Chondrocyte (in vitro differentiated cells): ENCODE measurements around the gene ICAM2. TPM values are rescaled to one million over a fixed set of nuclear protein-coding genes. Genes with fewer than 3 reads are reported as not detected.

Source experiments
- DNase-seq: peaks from one replicate; pipeline ENCODE4 v3.0.0; 2021; ENCODE audit warnings: mixed read lengths, low spot score
- H3K27ac Mint-ChIP-seq: one replicate; pipeline ENCODE4 v1.8.0; 2021; ENCODE audit warnings: mild to moderate bottlenecking, moderate library complexity, mixed read lengths; ENCODE audit not compliant: unreplicated experiment
- H3K27me3 Mint-ChIP-seq: 2 replicates; pipeline ENCODE4 v1.8.0; 2021; ENCODE audit warnings: low read depth, mixed read lengths
- H3K36me3 Mint-ChIP-seq: 2 replicates; pipeline ENCODE4 v1.8.0; 2021; ENCODE audit warnings: low read depth, mixed read lengths
- H3K4me1 Mint-ChIP-seq: 2 replicates; pipeline ENCODE4 v1.8.0; 2021; ENCODE audit warnings: low read depth, mild to moderate bottlenecking, mixed read lengths
- H3K4me3 Mint-ChIP-seq: one replicate; pipeline ENCODE4 v1.8.0; 2021; ENCODE audit warnings: mild to moderate bottlenecking, moderate library complexity, mixed read lengths; ENCODE audit not compliant: unreplicated experiment
- H3K9me3 Mint-ChIP-seq: 2 replicates; pipeline ENCODE4 v1.8.0; 2021; ENCODE audit warnings: low read depth, mixed read lengths
- total RNA-seq: library from RNA; stranded (reverse); gene quantifications from 3 replicates; pipeline ENCODE4 v1.2.1, GENCODE V29; 2021
- TF ChIP-seq, protein P1 (sequence below): fragments of 200-600 bp; sonication (generic); IDR thresholded peaks from 2 replicates; pipeline ENCODE4 v1.5.0; 2021; ENCODE audit warnings: antibody characterized with exemption, mild to moderate bottlenecking, moderate library complexity

ICAM2 gene
- total RNA-seq, 1 donor from 2014 or later = not detected

DNA sequence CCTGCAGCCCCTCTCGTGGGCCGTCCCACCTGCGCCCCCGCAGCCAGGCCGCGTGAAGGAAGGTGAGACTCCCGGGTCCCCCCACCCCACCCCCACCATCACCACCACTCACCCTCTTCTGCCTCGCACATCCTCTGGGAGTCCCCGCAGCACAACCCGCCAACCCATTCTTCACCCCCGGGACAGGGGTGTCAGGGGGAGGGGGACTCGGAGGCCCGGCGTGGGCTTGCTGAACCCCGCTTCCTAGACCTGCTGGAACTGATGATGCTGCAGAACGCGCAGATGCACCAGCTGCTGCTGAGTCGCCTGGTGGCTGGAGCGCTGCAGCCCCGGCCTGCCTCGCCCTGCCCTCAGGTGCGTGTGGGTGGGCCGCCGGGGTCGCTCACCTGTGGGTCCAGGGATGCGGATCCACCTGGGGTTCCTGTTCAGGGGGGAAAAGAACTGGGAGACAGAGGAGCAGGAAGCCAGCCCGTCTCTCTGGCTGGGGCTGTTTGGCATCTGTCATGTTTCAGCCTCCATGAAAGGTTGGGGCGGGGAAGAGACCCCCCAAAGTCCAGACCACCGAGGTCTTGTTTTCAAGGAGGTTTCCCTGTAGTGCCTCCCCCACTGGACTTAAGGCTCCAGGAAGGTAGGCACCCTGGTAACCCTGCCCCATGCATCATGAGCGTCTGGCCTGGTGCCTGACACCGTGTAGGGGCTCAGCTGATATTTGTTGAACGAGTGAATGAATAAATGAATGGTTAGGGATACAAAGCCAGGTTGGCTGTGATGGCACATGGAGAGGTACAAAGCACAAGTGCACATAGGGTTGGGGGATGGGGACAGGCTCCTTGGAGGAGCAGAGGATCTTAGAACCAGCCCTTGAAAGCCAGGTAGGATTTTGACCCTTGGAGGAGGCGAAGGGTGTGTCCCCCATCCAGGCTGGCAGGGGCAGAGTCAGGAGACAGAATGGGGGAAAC, 21.4 kb downstream of the ICAM2 start:
- Mint-ChIP-seq H3K27ac (no peak overlapping the region), H3K4me3 (peak overlapping the region; percentile 55), H3K36me3 (no peaks in the 10 kb centered on the region), H3K9me3 (no peaks in the 10 kb centered on the region), H3K27me3 (peaks cover 19% of the 10 kb centered on the region), H3K4me1 (peaks cover 6% of the 10 kb centered on the region)
- TF ChIP-seq, protein P1, sequence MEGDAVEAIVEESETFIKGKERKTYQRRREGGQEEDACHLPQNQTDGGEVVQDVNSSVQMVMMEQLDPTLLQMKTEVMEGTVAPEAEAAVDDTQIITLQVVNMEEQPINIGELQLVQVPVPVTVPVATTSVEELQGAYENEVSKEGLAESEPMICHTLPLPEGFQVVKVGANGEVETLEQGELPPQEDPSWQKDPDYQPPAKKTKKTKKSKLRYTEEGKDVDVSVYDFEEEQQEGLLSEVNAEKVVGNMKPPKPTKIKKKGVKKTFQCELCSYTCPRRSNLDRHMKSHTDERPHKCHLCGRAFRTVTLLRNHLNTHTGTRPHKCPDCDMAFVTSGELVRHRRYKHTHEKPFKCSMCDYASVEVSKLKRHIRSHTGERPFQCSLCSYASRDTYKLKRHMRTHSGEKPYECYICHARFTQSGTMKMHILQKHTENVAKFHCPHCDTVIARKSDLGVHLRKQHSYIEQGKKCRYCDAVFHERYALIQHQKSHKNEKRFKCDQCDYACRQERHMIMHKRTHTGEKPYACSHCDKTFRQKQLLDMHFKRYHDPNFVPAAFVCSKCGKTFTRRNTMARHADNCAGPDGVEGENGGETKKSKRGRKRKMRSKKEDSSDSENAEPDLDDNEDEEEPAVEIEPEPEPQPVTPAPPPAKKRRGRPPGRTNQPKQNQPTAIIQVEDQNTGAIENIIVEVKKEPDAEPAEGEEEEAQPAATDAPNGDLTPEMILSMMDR = no peak
- peak; percentile 77 for DNase-seq

DNA sequence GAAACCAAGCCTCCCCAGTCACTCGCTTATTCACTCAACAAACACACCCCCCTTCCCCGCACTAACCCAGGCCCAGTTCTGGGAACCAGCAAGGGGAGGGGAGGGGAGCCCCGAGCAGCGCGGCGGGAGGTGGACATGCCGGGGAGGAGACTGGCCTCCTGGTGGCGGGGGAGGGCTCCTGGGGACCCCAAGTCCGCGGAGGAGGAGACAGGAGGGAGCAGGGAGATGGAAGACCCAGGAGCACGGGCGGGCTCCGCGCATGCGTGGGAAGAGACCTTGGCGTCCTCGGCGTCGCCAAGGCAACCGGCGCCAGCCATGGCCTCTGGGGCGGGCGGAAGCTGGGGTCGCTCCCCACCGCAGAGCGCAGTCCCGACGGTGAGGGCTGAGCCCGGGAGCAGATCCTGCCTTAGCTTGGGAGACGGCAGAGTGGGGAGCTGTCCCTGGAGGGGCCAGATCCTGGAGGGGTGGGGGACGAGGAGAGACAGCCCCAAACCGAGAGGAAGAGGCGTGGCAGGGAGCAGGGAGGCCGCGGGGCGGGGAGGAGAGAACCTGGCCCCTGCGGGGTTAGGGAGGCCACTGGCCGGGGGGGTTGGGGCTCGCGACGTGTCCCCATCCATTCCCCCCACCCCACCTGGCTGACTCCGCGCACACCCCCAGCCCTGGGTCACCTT, 22.2 kb downstream of the ICAM2 start, which contains the start of gene PRR29:
Gene PRR29, plus strand, starts transcription at position 302 of the 671 bp plus-strand sequence. Its CDS starts 14 bp downstream, at position 316.
- no peaks in the 10 kb centered on the region for H3K9me3 Mint-ChIP-seq
- peak; percentile 89 for DNase-seq

DNA sequence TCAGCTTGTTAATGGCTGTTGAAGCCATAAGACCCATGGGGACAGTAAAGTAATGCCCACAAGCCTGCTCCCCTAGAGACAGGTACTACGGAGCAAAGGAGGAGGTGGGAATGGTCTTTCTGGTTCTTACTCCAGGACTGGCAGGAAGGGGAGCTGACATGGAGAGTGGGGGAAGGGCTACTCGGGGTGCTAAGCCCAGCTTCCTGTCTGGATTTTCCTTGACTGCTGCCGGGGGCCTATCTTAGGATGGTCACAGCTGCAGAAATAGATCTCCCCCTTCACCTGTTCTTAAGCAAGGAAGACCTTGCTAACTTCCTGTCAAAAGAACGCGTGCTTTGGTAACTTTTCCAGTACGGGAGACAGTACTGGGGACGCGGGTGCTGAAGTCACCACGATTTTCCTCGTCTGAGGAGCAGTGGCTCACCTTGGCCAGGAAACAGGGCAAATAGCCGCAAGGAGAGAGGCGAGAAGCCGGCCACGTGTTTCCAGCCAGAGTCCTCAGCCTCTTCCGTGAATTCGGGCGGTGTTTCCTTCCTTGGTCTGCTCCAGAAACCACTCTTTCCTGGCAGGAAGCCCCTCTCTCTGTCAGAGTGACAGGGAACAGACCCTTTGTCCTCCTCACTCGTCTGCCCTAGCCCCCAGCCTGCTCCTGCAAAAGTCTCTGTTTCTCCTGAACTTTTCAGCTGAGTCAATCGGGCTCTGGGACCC, 22.9 kb downstream of the ICAM2 start:
- H3K9me3 Mint-ChIP-seq = no peaks in the 10 kb centered on the region
- H3K4me3 Mint-ChIP-seq = peak overlapping the region; percentile 83
- peaks cover 25% of the 10 kb centered on the region for H3K27me3 Mint-ChIP-seq
- no peaks in the 10 kb centered on the region for H3K36me3 Mint-ChIP-seq
- TF ChIP-seq, protein P1 = no peak
- peak; percentile 43 for DNase-seq
- H3K4me1 Mint-ChIP-seq = peaks cover 6% of the 10 kb centered on the region
- H3K27ac Mint-ChIP-seq = no peak overlapping the region

More for the DNA sequence above, 22.2 kb downstream of the ICAM2 start, which contains the start of gene PRR29:
- Mint-ChIP-seq H3K4me3 (peak within 1 kb of the TSS; percentile 83), H3K36me3 (no peaks in the 10 kb centered on the region), H3K27me3 (peaks cover 22% of the 10 kb centered on the region), H3K4me1 (peaks cover 6% of the 10 kb centered on the region), H3K27ac (no peak within 1 kb of the TSS)
- TF ChIP-seq, protein P1 = no peak

DNA sequence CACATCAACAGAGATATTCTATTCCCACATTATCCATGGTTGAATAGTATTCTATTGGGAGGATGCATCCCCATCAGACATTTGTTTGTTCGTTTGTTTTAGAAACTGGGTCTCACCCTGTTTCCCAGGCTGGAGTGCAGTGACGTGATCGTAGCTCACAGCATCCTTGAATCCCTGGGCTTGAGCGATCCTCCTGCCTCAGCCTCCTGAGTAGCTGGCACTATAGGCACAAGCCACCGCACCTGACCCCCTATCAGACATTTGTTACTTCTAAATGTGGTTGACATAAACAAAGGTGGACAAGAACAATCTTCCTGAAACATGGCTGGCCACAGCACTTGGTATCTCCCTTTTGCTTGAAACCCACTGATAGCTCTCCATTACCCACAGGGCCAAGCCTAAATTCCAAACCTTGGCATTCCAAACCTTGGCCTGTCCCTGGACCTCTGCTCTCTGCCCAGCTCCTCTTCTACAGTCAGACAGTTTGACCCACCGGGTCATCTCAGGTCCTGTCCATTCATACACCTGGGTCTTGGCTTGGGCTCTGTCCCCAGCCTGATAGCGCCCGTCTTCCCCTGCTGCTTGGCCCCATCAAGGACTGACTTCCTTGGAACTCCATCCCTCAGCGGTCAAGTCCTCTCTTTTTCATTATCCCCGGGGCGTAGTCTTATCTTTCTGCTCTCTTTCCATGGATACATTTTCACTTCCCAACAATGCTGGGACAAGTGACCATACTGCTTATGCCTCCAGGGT, 23.8 kb downstream of the ICAM2 start:
- DNase-seq = peak; percentile 44
- Mint-ChIP-seq H3K27ac (no peak overlapping the region), H3K4me3 (no peak overlapping the region), H3K36me3 (no peaks in the 10 kb centered on the region), H3K4me1 (peaks cover 6% of the 10 kb centered on the region), H3K9me3 (no peaks in the 10 kb centered on the region), H3K27me3 (peaks cover 34% of the 10 kb centered on the region)
- TF ChIP-seq, protein P1 = no peak
